ENCODE results near the gene FES.

The FES gene

DNA sequence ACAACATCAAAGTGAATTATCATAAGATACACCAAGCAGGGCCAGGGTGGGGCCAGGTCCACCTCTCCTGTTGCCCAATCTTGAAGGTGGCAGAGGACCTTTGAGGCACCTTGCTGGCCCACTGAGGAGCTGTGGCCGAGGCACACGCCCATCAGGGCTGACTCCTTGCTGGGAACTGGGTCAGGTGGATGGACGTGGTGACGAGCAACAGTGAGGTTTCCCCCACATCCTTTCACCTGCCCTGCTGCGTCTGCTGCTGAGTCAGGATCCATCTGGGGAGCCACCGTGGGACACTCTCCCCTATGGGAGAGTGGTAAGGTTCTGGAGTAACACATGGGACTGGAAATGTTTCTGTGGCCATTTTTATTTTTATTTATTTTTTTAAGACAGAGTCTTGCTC lies 33.2 kb upstream of the FES start:
- no peak for DNase-seq (ENCODE audit: low read depth)
- in situ Hi-C loops (cut with HindIII; ENCODE audit: low sequenced_read_pairs): no loop called here
- no peak overlapping the region for H3K4me3 ChIP-seq (ENCODE audit: low read depth, low read length)
- TF ChIP-seq CTCF (IDR thresholded peaks at IDR 0.05; ENCODE audit: low read depth, low read length, missing control alignments): no peak

- in situ Hi-C loops (cut with HindIII; ENCODE audit: low sequenced_read_pairs): no loop called here
- no peak for TF ChIP-seq CTCF (IDR thresholded peaks at IDR 0.05; ENCODE audit: low read depth, low read length, missing control alignments)
- no peak for DNase-seq (ENCODE audit: low read depth)
- H3K4me3 ChIP-seq (ENCODE audit: low read depth, low read length): no peak overlapping the region
These were observed 32.4 kb upstream of the FES start for GRCh38 chr15:90851940-90852339.

DNA sequence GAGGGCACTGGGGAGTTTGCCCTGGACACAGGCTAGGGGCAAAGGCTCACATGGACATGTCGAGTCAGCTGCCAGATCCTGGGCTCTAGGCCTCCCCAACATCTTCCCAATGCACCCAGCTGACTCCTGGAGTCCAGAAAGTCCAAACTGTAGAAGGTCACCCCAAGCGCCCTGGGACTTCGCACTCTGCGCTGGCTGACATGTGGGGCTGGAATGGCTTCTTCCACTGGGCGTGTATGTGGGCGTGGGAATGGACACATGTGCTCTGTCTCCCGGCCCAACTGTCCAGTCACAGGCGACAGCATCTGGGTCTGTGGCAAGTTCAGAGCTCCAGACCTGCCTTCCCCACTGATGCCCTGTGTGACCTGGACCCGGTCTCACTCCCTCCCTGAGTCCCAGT lies 29.2 kb upstream of the FES start:
- TF ChIP-seq CTCF (IDR thresholded peaks at IDR 0.05; ENCODE audit: low read depth, low read length, missing control alignments): no peak
- in situ Hi-C loops (cut with HindIII; ENCODE audit: low sequenced_read_pairs): no loop called here
- no peak overlapping the region for H3K4me3 ChIP-seq (ENCODE audit: low read depth, low read length)
- no peak for DNase-seq (ENCODE audit: low read depth)

- in situ Hi-C loops (cut with HindIII; ENCODE audit: low sequenced_read_pairs): no loop called here
- no peak overlapping the region for H3K4me3 ChIP-seq (ENCODE audit: low read depth, low read length)
- TF ChIP-seq CTCF (IDR thresholded peaks at IDR 0.05; ENCODE audit: low read depth, low read length, missing control alignments): no peak
These were observed 27.0 kb upstream of the FES start for GRCh38 chr15:90857337-90857736.

DNA sequence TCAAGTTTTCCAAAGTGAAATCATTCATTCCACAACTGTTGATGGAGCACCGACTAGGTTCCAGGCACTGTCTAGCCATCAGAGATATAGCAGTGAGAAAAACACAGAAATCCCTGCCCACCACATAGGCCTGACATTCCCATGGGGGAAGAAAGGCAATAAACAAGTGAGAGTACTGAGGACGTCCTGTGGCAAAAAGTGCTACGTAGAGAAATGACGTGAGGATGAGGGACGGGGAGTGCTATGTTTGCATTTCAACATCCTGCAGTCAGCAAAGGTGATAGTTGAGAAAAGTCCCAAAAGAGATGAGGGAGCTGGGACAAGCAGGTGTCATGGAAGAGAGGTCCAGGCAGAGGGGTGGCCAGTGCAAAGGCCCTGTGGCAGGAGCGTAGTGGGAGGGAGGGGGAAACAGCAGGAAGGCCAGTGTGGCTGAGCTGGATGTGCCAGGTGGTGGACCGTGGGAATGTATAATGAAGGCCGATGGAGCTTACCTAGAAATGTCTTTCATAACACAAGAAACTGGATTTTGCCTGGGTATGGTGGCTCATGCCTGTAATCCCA lies 26.3 kb upstream of the FES start:
- in situ Hi-C loops (cut with HindIII; ENCODE audit: low sequenced_read_pairs): no loop called here
- DNase-seq (ENCODE audit: low read depth): no peak

More at GRCh38 chr15:90857337-90857736, 27.0 kb upstream of the FES start:
- no peak for DNase-seq (ENCODE audit: low read depth)

GRCh38 chr15:90859234-90860131 lies 24.8 kb upstream of the FES start:
- no peak overlapping the region for H3K4me3 ChIP-seq (ENCODE audit: low read depth, low read length)
- DNase-seq (ENCODE audit: low read depth): no peak

More for the DNA sequence above, 26.3 kb upstream of the FES start:
- TF ChIP-seq CTCF (IDR thresholded peaks at IDR 0.05; ENCODE audit: low read depth, low read length, missing control alignments): no peak
- no peak overlapping the region for H3K4me3 ChIP-seq (ENCODE audit: low read depth, low read length)

More at GRCh38 chr15:90859234-90860131, 24.8 kb upstream of the FES start:
- in situ Hi-C loops (cut with HindIII; ENCODE audit: low sequenced_read_pairs): no loop called here
- no peak for TF ChIP-seq CTCF (IDR thresholded peaks at IDR 0.05; ENCODE audit: low read depth, low read length, missing control alignments)
